HuH-7 (cell line): ENCODE measurements around the gene KPNA6.
"Not testable (repeated sequence)": the region's sequence is repeated elsewhere in the genome, so short reads cannot be mapped to it uniquely, and the experiment has no call there.

Experiments
- DNase-seq: peaks from one replicate; pipeline ENCODE4 v3.0.0; 2011; ENCODE audit warnings: low spot score

The KPNA6 gene

GRCh38 chr1:32100807-32101708, 6.8 kb upstream of the KPNA6 start:
- DNase-seq, result no peak

GRCh38 chr1:32104127-32104526, 3.7 kb upstream of the KPNA6 start:
- DNase-seq, result peak; percentile 37

DNA sequence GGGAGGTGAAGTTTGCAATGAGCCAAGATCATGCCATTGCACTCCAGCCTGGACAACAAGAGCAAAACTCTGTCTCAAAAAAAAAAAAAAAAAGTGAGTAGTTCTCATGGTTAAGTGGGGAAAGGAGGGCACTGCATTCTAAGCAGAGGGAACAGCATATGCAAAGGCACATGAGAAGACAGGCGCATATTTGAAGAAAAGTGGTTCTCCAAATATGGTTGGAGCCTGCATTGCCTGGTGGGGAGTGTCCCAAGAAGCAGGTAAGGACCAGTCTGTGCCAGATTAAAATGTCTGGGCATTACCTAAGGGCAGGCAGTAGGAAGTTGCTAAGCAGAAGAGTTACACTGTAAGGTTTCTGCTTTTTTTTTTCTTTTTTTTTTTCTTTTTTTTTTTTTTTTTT, 2.5 kb upstream of the KPNA6 start:
- no peak for DNase-seq

- no peak for DNase-seq
These were observed 1.1 kb upstream of the KPNA6 start for GRCh38 chr1:32106663-32107275.

GRCh38 chr1:32111040-32111623, 3.3 kb downstream of the KPNA6 start:
- no peak for DNase-seq

- no peak for DNase-seq
These were observed 3.9 kb downstream of the KPNA6 start for GRCh38 chr1:32111789-32112188.

DNA sequence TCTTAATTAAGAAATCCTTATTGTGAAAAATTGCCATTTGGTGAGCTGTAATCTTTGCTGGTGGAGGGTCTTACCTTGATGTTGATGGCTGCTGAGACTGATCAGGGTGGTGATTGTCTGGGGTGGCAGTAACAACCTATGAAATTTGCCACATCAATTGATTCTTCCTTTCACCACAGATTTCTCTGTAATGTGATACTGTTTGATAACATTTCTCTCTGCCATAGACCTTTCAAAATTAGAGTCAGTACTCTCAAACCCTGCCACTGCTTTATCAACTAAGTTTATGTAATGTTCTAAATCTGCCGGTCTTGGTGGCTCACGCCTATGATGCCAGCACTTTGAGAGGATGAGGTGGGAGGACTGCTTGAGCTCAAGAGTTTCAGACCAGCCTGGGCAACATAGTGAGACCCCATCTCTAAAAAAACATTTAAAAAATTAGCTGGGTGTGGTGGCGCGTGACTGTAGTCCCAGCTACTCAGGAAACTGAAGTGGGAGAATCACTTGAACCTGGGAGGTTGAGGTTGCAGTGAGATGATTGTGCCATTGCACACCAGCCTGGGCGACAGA, 5.0 kb downstream of the KPNA6 start:
- DNase-seq, result no peak

DNA sequence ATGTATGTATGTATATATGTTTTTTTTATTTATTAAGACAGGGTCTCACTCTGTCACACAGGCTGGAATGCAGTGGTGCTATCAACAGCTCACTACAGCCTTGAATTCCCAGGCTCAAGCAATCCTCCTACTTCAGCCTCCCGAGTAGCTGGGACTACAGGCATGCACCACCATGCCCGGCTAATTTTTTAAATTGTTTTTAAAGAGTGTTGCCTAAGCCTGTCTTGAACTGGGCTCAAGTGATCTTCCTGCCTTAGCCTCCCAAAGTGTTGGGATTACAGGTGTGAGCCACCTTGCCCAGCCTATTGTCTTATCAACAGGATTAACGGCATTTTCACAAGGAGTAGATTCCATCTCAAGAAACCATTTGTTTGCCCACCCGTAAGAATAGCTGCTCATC, 5.6 kb downstream of the KPNA6 start:
- not testable (repeated sequence) for DNase-seq

GRCh38 chr1:32114420-32114819, 6.6 kb downstream of the KPNA6 start:
- DNase-seq, result no peak

GRCh38 chr1:32115496-32115895, 7.6 kb downstream of the KPNA6 start:
- no peak for DNase-seq

DNA sequence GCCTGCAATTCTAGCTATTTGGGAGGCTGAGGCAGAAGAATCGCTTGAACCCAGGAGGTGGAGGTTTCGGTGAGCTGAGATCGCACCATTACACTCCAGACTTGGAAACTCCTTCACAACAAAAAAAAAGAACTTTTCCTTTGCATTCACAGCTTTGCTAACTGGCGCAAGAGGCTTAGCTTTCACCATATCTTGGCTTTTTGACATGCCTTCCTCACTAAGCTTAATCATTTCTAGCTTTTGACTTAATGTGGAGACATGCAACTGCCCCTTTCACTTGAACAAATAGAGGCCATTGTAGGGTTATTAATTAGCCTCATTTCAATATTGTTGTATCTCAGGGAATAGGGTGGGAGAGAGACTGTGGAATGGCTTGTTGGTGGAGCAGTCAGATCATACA, 8.7 kb downstream of the KPNA6 start:
- no peak for DNase-seq

GRCh38 chr1:32122151-32122550, 14.3 kb downstream of the KPNA6 start:
- DNase-seq, result no peak

DNA sequence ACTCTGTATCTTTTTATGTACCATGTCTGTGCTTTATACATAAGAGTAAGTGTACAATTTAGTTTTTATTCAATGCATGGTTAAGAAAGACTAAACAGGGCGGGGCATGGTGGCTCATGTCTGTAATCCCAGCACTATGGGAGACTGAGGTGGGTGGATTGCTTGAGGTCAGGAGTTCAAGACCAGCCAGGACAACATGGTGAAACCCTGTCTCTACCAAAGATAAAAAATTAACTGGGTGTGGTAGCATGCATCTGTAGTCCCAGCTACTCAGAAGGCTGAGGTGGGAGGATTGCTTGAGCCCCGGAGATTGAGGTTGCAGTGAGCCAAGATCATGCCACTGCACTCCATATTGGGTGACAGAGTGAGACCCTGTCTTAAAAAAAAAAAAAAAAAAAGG, 15.5 kb downstream of the KPNA6 start:
- not testable (repeated sequence) for DNase-seq

GRCh38 chr1:32125313-32125712, 17.5 kb downstream of the KPNA6 start:
- no peak for DNase-seq

- DNase-seq, result no peak
These were observed 18.9 kb downstream of the KPNA6 start for GRCh38 chr1:32126770-32127169.

DNA sequence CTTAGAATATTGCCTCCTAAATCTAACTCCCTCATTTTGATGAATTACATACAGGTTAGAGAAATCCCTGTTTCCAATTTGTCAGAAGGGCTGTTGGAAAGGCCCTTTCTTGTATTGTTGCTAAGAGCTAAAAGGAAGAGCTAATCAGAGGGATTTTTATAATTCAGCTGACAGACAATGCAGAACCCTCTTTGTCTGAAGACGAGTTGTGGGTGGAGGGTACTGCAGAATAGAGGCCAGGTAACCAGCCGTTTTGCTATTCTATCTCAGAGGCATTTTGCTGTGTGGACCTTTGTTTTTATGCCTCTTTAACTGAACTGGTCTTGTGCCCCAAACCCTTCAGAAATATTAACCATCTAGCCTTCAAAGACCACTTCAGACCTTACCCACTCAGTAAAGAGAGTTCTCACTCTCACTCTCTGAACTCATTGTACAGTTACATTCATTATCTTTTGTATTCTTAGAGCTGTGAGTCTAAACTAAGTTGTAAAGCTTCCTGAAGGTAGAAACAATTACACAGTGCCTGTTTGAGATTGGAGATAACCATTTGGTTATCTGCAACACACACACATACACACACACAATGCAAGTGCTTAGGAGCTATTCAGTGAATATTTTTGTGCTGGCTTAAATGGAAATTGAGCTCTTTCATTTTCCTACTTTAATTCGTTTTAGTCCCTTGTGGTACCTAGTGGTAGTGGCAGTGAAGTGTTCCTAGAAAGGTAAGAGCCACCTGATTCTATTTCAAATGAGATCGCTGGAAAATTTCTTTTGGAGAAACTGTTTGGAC, 19.7 kb downstream of the KPNA6 start:
- DNase-seq, result no peak

- no peak for DNase-seq
These were observed 20.6 kb downstream of the KPNA6 start for GRCh38 chr1:32128479-32128878.

DNA sequence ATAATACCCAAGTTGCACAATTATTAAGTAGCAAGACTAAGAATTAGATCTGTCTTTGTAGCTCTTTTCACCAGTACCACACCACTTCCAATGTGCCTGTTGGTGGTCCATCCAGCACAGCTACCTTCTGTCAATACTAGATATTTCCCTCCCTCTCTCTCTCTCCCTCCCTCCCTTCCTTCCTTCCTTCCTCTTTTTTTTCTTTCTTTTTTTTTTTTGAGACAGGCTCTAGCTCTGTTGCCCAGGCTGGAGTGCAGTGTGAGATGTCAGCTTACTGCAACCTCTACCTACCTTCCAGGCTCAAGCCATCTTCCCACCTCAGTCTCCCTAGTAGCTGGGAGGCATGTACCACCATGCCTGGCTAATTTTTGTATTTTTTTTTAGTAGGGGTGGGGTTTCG, 21.1 kb downstream of the KPNA6 start:
- no peak for DNase-seq

- DNase-seq, result not testable (repeated sequence)
These were observed 26.1 kb downstream of the KPNA6 start for GRCh38 chr1:32133950-32134280.

DNA sequence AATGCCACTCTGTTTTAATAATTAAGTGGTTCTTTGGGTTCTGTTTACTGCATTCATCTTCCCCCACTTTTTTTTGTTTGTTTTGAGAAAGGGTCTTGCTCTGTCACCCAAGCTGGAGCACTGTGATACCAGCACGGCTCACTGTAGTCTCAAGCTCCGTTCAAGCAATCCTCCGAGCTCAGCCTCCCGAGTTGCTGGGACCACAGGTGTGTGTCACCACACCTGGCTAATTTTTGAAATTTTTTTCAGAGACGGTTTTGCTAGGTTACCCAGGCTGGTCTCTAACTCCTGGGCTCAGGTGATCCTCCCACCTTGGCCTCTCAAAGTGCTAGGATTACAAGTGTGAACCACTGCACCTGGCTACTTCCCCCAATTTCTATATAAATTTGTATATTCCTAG, 29.3 kb downstream of the KPNA6 start:
- DNase-seq, result no peak

DNA sequence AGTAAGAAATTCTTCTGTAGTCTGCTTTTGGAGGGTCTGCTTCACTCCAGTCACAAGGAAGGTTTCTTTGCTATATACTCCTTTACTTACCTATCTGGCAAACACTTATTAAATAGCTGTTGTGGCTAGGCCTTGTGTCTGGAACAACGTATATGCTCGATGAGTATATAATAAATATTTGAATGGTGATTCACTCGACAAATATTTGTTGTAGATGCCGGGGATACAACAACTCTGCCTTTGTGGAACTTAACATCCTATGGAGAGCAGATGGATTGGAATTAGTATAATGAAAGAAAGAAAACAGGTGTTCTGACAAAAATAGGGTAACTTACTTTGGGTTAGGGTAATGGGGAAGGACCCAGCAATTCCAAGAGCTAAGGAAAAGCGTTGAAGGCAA, 31.1 kb downstream of the KPNA6 start:
- no peak for DNase-seq
